HG03060 (cell line): ENCODE data around the gene CUX1.

ENCODE experiments used
- ATAC-seq: cut with Tn5 transposase; IDR thresholded peaks from one replicate; pipeline ENCODE4 v1.9.1; 2021; ENCODE audit warnings: low read depth, moderate number of reproducible peaks; ENCODE audit not compliant: unreplicated experiment

Gene CUX1

GRCh38 chr7:102271158-102271798 lies 453.9 kb downstream of the CUX1 start:
- no peak for ATAC-seq

DNA sequence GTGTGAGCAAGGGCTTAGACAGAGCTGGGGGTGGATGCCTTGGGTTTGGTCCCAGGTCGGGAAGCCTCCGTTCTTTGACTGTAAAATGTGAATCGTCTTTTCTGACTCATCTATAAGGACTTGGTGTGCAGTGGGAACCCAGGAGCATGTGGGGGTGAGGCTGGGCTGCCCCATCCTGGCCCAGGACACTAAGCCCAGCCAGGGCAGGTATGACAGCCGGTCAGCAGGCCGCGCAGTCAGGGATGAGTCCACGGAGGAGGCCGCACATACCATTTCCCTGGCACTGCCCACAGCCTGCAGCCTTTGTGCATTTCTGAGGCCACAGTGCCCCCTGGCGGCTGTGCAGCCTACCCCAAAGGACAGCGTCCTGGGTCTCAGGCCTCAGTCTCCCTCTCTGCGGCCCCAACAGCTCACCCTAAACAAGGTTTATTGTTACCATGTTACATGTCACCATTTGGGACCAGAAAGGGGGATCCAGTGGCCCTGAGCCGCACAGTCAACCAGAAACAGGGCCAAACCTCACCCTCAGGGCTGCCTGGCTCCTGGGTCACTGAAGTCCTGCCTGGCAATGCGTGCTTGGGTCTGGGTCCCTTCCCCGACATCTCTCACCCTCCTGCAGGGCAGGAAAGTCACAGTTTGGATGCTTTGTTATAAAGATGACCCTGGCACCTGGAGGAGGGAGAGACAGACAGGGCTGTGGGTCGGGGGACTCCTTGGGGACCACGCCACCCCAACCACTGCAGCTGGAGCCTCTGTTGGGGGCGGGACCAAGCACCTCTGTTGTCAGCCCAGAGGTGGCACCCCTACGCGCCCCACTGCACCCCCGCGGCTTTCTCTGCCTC lies 454.9 kb downstream of the CUX1 start:
- no peak for ATAC-seq

GRCh38 chr7:102272917-102273748 lies 455.7 kb downstream of the CUX1 start:
- ATAC-seq, result no peak

- no peak for ATAC-seq
These were observed 456.6 kb downstream of the CUX1 start for GRCh38 chr7:102273749-102274712.

DNA sequence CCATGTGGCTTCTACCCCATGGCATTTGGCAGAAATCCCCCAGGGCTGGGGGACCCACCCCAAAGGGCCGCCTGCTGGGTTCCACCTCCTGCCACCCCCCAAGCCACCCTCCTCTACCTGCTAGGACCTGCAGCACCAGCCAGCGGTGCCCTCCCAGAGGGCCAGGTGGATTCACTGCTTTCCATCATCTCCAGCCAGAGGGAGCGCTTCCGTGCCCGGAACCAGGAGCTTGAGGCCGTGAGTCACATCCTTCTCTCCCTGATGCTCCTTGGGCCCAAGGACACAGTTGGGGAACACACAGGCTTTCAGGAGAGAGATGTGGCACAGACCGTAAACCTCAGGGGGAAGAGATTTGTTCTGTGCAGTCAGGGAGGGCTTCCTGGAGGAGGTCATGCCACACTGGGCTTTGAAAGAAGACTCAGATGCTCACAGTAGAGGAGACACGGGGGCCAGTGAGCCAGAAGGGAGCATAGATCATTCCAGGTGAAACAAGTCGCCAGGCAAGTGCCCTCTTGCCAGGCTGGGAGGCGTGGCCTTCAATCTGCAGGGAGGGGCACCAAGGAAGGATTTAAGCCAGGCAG lies 457.8 kb downstream of the CUX1 start:
- no peak for ATAC-seq

DNA sequence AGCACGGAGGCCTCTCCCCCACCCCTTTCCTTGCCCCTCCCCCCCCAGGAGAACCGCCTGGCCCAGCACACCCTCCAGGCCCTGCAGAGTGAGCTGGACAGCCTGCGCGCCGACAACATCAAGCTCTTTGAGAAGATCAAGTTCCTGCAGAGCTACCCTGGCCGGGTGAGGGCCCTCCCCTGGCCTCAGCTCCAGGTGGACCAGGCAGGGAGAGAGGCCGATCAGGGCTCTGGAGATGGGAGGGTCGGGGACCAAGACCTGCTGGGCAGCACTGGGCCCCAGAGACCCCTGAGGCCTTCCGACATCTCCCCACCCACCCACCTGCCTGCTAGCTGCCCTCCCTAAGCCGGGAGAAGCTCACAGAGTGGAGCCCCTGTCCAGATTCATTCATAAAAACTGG lies 460.5 kb downstream of the CUX1 start:
- ATAC-seq, result no peak

DNA sequence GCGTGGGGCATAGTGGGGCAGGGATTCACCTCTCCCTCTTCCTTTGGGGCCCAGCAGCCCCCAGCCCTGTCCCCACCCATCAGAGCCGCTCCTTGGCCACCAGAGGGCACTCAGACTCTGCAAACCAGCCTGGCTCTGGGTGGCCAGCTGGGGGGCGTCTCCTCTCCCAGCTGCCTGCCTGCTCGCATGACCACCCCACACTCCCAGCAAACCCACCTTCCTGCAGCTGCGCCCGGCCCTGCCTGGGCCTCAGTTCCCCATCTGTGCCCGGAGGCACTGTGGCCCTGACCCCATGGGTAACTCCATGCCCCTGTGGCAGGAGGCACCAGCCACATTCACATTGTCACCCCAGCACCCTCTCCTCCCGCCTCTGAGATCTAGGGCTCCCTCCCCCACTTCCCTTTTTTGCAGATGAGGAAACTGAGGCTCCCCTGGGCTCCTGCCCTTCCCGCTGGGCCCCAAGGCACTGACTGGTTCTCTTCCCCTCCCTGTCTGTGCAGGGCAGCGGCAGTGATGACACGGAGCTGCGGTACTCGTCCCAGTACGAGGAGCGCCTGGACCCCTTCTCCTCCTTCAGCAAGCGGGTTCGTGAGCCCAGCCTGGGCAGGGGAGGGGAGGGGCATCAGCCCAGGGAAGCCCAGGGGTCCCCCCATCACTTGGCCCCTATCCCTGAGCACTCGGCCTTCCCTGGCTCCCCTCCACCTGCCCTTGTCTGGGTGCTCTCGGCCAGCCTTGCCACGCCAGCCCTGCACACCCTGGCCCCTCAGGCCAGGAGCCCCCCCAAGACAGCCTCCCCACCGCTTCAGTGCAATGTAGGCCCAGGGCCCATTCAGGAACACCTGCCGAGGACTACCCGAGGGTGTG lies 462.3 kb downstream of the CUX1 start:
- no peak for ATAC-seq

DNA sequence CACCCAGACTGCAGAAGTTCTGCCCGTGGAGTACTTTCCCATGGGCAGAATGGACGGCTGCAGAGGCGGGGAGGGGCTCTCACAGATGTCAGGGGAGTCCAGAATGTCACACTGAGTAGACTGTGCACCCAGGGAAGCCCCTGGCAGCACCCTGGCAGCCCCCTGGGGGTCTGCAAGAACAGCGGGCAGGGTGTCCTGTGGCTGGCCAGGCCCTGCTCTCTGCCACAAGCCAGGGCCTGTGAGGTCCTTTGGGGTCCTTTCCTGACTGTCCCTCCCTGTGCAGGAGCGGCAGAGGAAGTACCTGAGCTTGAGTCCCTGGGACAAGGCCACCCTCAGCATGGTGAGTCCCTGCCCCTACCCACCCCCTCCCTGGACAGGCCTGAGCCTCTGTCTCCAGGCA lies 463.1 kb downstream of the CUX1 start:
- ATAC-seq, result no peak

- ATAC-seq, result no peak
These were observed 464.4 kb downstream of the CUX1 start for GRCh38 chr7:102281785-102282184.

DNA sequence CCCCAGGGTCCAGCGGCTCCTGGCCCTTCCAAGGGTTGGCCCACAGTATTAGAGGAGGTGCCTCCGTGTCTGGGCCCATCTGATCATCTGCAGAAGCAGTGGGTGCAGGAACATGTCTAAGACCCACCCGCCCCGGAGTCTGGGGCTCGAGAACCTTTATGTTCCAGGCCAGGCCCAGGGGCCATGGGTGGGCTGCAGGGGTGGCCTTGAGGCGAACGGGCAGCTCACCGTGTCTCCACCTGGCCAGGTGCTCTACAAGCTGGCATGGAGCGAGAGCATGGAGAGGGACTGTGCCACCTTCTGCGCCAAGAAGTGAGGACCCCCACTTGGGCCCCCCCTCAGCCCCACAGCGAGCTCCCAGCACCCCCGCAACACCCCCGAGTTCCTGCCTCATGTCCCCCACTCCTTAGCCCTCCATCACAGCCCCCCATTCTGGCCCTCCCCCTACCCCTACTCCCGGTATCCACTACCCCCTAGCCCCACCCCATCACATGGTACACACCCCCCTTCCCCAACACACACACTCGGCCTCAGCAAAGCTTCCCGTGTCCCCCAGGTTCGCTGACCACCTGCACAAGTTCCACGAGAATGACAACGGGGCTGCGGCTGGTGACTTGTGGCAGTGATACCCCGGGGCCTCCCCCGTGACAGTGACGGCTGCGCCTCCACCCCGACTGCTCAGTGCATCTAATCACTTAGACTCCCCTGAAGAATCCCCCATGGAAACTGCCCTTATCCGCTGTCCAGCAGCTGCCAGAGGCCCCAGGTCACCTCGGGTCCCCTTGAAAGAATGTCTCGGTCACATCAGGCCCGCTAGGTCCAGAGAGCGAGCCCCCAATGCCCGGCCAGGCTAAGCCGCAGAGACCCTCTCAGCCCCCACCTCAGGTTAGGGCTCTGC lies 465.3 kb downstream of the CUX1 start:
- no peak for ATAC-seq

DNA sequence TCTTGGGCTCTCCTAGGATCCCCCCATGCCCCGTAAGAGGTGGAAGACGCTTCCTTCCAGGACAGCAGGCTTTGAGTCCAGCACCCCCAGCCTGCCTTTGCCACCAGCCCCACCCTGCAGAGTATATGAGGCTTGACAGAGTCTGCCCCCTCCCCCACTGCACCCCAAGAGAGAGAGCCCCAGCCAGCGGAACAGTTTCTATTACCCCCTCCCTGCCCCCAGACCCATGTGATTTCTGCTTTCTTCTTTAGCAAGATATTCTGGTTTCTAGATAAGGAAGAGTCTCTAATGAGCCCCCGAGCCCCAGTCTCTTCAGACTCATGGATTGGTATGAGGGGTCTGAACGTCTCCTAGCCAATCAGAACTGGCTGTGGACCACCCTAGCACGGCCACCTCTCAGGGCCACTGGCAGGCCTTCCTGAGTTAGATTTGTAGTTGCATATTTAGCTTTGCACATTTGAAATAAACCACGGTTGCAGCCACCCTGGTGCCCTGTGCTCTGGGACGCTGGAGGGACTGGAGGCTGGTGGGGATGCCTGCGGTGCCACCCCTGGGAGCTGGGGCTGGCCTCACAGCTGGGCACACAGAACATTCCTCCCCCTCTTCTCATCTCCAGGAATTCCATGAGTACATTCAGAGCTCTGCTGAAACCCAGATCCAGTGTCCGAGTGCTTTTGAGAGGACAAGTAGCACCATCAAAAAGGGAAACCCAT lies 466.2 kb downstream of the CUX1 start:
- ATAC-seq, result no peak

DNA sequence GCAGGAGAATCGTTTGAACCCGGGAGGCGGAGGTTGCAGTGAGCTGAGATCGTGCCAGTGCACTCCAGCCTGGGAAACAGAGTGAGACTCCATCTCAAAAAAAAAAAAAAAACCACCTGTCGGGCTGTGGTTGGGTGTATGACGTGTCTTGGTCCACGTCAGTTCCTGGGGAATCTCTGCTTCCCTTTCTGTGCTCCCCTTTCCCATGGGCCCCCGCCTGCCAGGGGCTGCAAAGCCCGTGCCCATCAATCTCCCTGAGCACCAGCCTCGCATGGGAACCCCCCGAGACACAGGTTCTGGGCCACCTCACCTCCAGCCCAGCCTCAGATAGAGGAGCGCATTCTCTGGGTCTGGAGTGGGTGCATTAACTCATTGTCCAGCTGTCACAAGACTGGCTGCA lies 467.0 kb downstream of the CUX1 start:
- no peak for ATAC-seq

GRCh38 chr7:102284891-102285539 lies 467.6 kb downstream of the CUX1 start:
- no peak for ATAC-seq

- ATAC-seq, result no peak
These were observed 468.3 kb downstream of the CUX1 start for GRCh38 chr7:102285540-102286236.

- ATAC-seq, result no peak
These were observed 469.0 kb downstream of the CUX1 start, which contains the start of gene SH2B2 for GRCh38 chr7:102286237-102287110. Gene SH2B2 (plus strand): TSS chr7:102286868. CDS start chr7:102300551, 13,683 bp downstream.
